Naive thymus-derived CD4-positive, alpha-beta T cell (primary cell): ENCODE results near the gene GATAD1. TPM values are rescaled to one million over a fixed set of nuclear protein-coding genes. Genes with fewer than 3 reads are reported as not detected.
A peak's percentile ranks its signal among the peaks of the same experiment; 100 is the strongest.
"Not testable (repeated sequence)": the region's sequence is repeated elsewhere in the genome, so short reads cannot be mapped to it uniquely, and the experiment has no call there.

Experiments
- ATAC-seq: fragments of 150-1000 bp; cut with Tn5 transposase; 2 replicates; pipeline ENCODE4 v1.10.0; 2021; ENCODE audit warnings: mild to moderate bottlenecking, moderate library complexity
- CTCF ChIA-PET: fragments of 350-600 bp; sonication (Branson Sonifier 250); formaldehyde crosslinking; loops from one replicate; lab custom pipeline; 2021; ENCODE audit warnings: antibody characterized with exemption; lab: Charles Lee
- POLR2A ChIA-PET: fragments of 350-600 bp; sonication (Branson Sonifier 250); formaldehyde crosslinking; loops from one replicate; lab custom pipeline; 2021; ENCODE audit warnings: antibody characterized with exemption, inconsistent platforms; lab: Charles Lee
- DNase-seq, 9 donors: peaks; one replicate each; pipeline versions ENCODE4 v3.0.0 to v3.0.0-alpha.2; 2020 to 2022; ENCODE audit warnings: mixed read lengths in 1 of 9
- H3K27ac ChIP-seq: one replicate; pipeline ENCODE4 v1.7.0; 2013; ENCODE audit warnings: mild to moderate bottlenecking, low read depth, low read length, moderate library complexity
- H3K27me3 ChIP-seq, 2 donors: one replicate each; pipeline ENCODE4 v1.7.0; 2013; ENCODE audit warnings: low read length in 2 of 2, mild to moderate bottlenecking in 2 of 2, moderate library complexity in 2 of 2; ENCODE audit not compliant: control insufficient read depth in 2 of 2, insufficient read depth in 2 of 2
- H3K36me3 ChIP-seq, 3 experiments: 1 replicate in 2 of 3; 2 replicates in 1 of 3; pipeline ENCODE4 v1.7.0; 2013; ENCODE audit warnings: low read length in 3 of 3, mild to moderate bottlenecking in 3 of 3, moderate library complexity in 1 of 3; ENCODE audit not compliant: insufficient read depth in 3 of 3, control insufficient read depth in 2 of 3
- H3K4me1 ChIP-seq, 2 donors: one replicate each; pipeline ENCODE4 v1.7.0; 2013; ENCODE audit warnings: low read length in 2 of 2, mild to moderate bottlenecking in 2 of 2, moderate library complexity in 1 of 2; ENCODE audit not compliant: control insufficient read depth in 2 of 2, insufficient read depth in 2 of 2
- H3K4me3 ChIP-seq: 2 replicates; pipeline ENCODE4 v1.7.0; 2013; ENCODE audit warnings: mild to moderate bottlenecking, low read length
- H3K9me3 ChIP-seq, 3 experiments: 1 replicate in 2 of 3; 2 replicates in 1 of 3; pipeline ENCODE4 v1.7.0; 2013; ENCODE audit warnings: low read length in 3 of 3; ENCODE audit not compliant: control insufficient read depth in 2 of 3
- H3K27ac Mint-ChIP-seq, 9 donors: one replicate each; pipeline ENCODE4 v1.8.0; 2020 to 2022; ENCODE audit warnings: mixed read lengths in 9 of 9, mild to moderate bottlenecking in 8 of 9, moderate library complexity in 5 of 9, inconsistent platforms in 2 of 9
- H3K27me3 Mint-ChIP-seq, 5 donors: one replicate each; pipeline ENCODE4 v1.8.0; 2021 to 2022; ENCODE audit warnings: mixed read lengths in 5 of 5, mild to moderate bottlenecking in 1 of 5
- H3K36me3 Mint-ChIP-seq, 5 donors: one replicate each; pipeline ENCODE4 v1.8.0; 2020 to 2022; ENCODE audit warnings: mixed read lengths in 5 of 5, mild to moderate bottlenecking in 3 of 5, inconsistent platforms in 1 of 5
- H3K4me1 Mint-ChIP-seq, 7 donors: one replicate each; pipeline ENCODE4 v1.8.0; 2020 to 2022; ENCODE audit warnings: mixed read lengths in 7 of 7, mild to moderate bottlenecking in 3 of 7, inconsistent platforms in 1 of 7
- H3K4me3 Mint-ChIP-seq, 10 donors: one replicate each; pipeline ENCODE4 v1.8.0; 2020 to 2022; ENCODE audit warnings: mild to moderate bottlenecking in 10 of 10, mixed read lengths in 10 of 10, moderate library complexity in 6 of 10, inconsistent platforms in 2 of 10
- H3K9me3 Mint-ChIP-seq, 11 donors: one replicate each; pipeline ENCODE4 v1.8.0; 2020 to 2022; ENCODE audit warnings: mixed read lengths in 11 of 11, mild to moderate bottlenecking in 4 of 11, inconsistent platforms in 1 of 11, moderate library complexity in 1 of 11
- intact Hi-C, 2 donors: fragments of 100-400 bp; cut with micrococcal nuclease; formaldehyde crosslinking; loops; one replicate each; pipeline ENCODE4 v1.15.1; 2023
- polyA plus RNA-seq, 2 donors: library from polyadenylated mRNA; unstranded; fragments of 300-500 nt; fragmentation: Illumina TruSeq; gene quantifications; one replicate each; pipeline ENCODE4 v1.2.3, GENCODE V29; 2021
- total RNA-seq, 6 experiments: library from RNA in 5 of 6; stranded (reverse) in 5 of 6; gene quantifications; 1 replicate in 5 of 6; 2 replicates in 1 of 6; pipeline ENCODE4 v1.2.3 and lab custom pipeline; 2021 to 2026

GATAD1 gene
- total and polyA plus RNA-seq, 7 experiments from 2014 or later = 5.3 to 34.7 (median 22.3) TPM

- H3K27me3 ChIP-seq, H3K27ac Mint-ChIP-seq, H3K9me3 Mint-ChIP-seq, DNase-seq, H3K4me1 ChIP-seq, H3K27me3 Mint-ChIP-seq, H3K27ac ChIP-seq, H3K4me1 Mint-ChIP-seq, intact Hi-C loops, POLR2A ChIA-PET, H3K4me3 ChIP-seq, CTCF ChIA-PET, H3K4me3 Mint-ChIP-seq, H3K9me3 ChIP-seq, ATAC-seq: not testable (repeated sequence)
- H3K36me3 Mint-ChIP-seq = peaks cover 0 to 19% (median 8%) of the 10 kb centered on the region in 5 donors
- H3K36me3 ChIP-seq = peaks cover 6 to 31% (median 12%) of the 10 kb centered on the region in 3 experiments
Measured at GRCh38 chr7:92484226-92484625, 36.9 kb downstream of the GATAD1 start.

- Mint-ChIP-seq H3K36me3 (peaks cover 0 to 25% (median 13%) of the 10 kb centered on the region in 5 donors), H3K27me3 (no peaks in the 10 kb centered on the region), H3K4me1 (no peaks in the 10 kb centered on the region), H3K9me3 (no peaks in the 10 kb centered on the region), H3K4me3 (no peak overlapping the region), H3K27ac (no peak overlapping the region)
- H3K4me1 ChIP-seq = no peaks in the 10 kb centered on the region
- CTCF ChIA-PET = no interaction called here
- no peak overlapping the region for H3K27ac ChIP-seq
- POLR2A ChIA-PET = no interaction called here
- peaks cover 12 to 39% (median 16%) of the 10 kb centered on the region in 3 experiments for H3K36me3 ChIP-seq
- no peak for DNase-seq
- no peaks in the 10 kb centered on the region for H3K9me3 ChIP-seq
- no peak overlapping the region for H3K4me3 ChIP-seq
- intact Hi-C loops = no loop called here
- no peaks in the 10 kb centered on the region for H3K27me3 ChIP-seq
- no peak for ATAC-seq
Measured at GRCh38 chr7:92485267-92485892, 38.1 kb downstream of the GATAD1 start.

GRCh38 chr7:92485974-92486373, 38.7 kb downstream of the GATAD1 start:
- Mint-ChIP-seq H3K27ac (no peak overlapping the region), H3K9me3 (no peaks in the 10 kb centered on the region), H3K36me3 (peaks cover 0 to 25% (median 14%) of the 10 kb centered on the region in 5 donors), H3K4me1 (no peaks in the 10 kb centered on the region), H3K4me3 (no peak overlapping the region), H3K27me3 (no peaks in the 10 kb centered on the region)
- no peaks in the 10 kb centered on the region for H3K9me3 ChIP-seq
- ATAC-seq (no peak), DNase-seq (no peak)
- peaks cover 15 to 45% (median 16%) of the 10 kb centered on the region in 3 experiments for H3K36me3 ChIP-seq
- no peaks in the 10 kb centered on the region for H3K4me1 ChIP-seq
- H3K27ac ChIP-seq = no peak overlapping the region
- H3K27me3 ChIP-seq = no peaks in the 10 kb centered on the region
- POLR2A ChIA-PET = no interaction called here
- intact Hi-C loops = no loop called here
- CTCF ChIA-PET = no interaction called here
- no peak overlapping the region for H3K4me3 ChIP-seq

GRCh38 chr7:92487804-92488203, 40.5 kb downstream of the GATAD1 start:
- Mint-ChIP-seq H3K27me3 (no peaks in the 10 kb centered on the region), H3K9me3 (no peaks in the 10 kb centered on the region), H3K36me3 (peaks cover 0 to 33% (median 19%) of the 10 kb centered on the region in 5 donors), H3K27ac (no peak overlapping the region), H3K4me3 (no peak overlapping the region), H3K4me1 (no peaks in the 10 kb centered on the region)
- Histone ChIP-seq H3K4me3 (no peak overlapping the region), H3K4me1 (no peaks in the 10 kb centered on the region), H3K9me3 (no peaks in the 10 kb centered on the region), H3K36me3 (peaks cover 16 to 61% (median 19%) of the 10 kb centered on the region in 3 experiments), H3K27me3 (no peaks in the 10 kb centered on the region), H3K27ac (no peak overlapping the region)
- POLR2A ChIA-PET = interaction anchor here (0.9 to 1.3 kb wide), 2 partner anchors 40 to 41 kb away, joined by 3 to 4 read pairs; partner anchors contain the start of genes GATAD1, PEX1 and RBM48
- intact Hi-C loops = no loop called here
- CTCF ChIA-PET = no interaction called here
- no peak for DNase-seq
- ATAC-seq = no peak

- ATAC-seq (no peak), DNase-seq (no peak)
- Histone ChIP-seq H3K27me3 (no peaks in the 10 kb centered on the region), H3K4me3 (no peak overlapping the region), H3K27ac (no peak overlapping the region), H3K9me3 (no peaks in the 10 kb centered on the region), H3K4me1 (no peaks in the 10 kb centered on the region), H3K36me3 (peaks cover 16 to 71% (median 27%) of the 10 kb centered on the region in 3 experiments)
- Mint-ChIP-seq H3K27me3 (no peaks in the 10 kb centered on the region), H3K27ac (peak overlapping the region in 2 of 9 donors; percentile 33), H3K9me3 (no peaks in the 10 kb centered on the region), H3K36me3 (peaks cover 0 to 42% (median 19%) of the 10 kb centered on the region in 5 donors), H3K4me1 (no peaks in the 10 kb centered on the region), H3K4me3 (no peak overlapping the region)
- ChIA-PET POLR2A (interaction anchor here (0.5 to 0.7 kb wide), 2 partner anchors 41 to 52 kb away, joined by 3 read pairs; no protein-coding TSS in a partner anchor), CTCF (no interaction called here)
- intact Hi-C loops = loop anchor here in 1 of 2 donors (1.0 kb wide), 1 partner anchor 21 kb away; no protein-coding TSS in a partner anchor
Measured at GRCh38 chr7:92489634-92490033, 42.4 kb downstream of the GATAD1 start.

GRCh38 chr7:92496876-92497275, 49.6 kb downstream of the GATAD1 start:
- Mint-ChIP-seq H3K36me3 (peaks cover 10 to 50% (median 26%) of the 10 kb centered on the region in 5 donors), H3K27me3 (no peaks in the 10 kb centered on the region), H3K9me3 (no peaks in the 10 kb centered on the region), H3K4me3 (no peak overlapping the region), H3K4me1 (peaks cover 0 to 5% (median 0%) of the 10 kb centered on the region in 7 donors), H3K27ac (peak overlapping the region in 1 of 9 donors; percentile 32)
- H3K9me3 ChIP-seq = no peaks in the 10 kb centered on the region
- ChIA-PET CTCF (no interaction called here), POLR2A (no interaction called here)
- H3K27ac ChIP-seq = no peak overlapping the region
- no peak overlapping the region for H3K4me3 ChIP-seq
- intact Hi-C loops = no loop called here
- peaks cover 0 to 66% (median 15%) of the 10 kb centered on the region in 3 experiments for H3K36me3 ChIP-seq
- no peaks in the 10 kb centered on the region for H3K27me3 ChIP-seq
- ATAC-seq = no peak
- no peaks in the 10 kb centered on the region for H3K4me1 ChIP-seq
- DNase-seq = no peak

- ATAC-seq (no peak), DNase-seq (no peak)
- Mint-ChIP-seq H3K4me3 (no peak overlapping the region), H3K27me3 (no peaks in the 10 kb centered on the region), H3K4me1 (peaks cover 0 to 7% (median 0%) of the 10 kb centered on the region in 7 donors), H3K27ac (peak overlapping the region in 1 of 9 donors; percentile 33), H3K9me3 (no peaks in the 10 kb centered on the region), H3K36me3 (peaks cover 10 to 47% (median 31%) of the 10 kb centered on the region in 5 donors)
- Histone ChIP-seq H3K9me3 (no peaks in the 10 kb centered on the region), H3K36me3 (peaks cover 0 to 56% (median 19%) of the 10 kb centered on the region in 3 experiments), H3K27me3 (no peaks in the 10 kb centered on the region), H3K4me3 (no peak overlapping the region), H3K27ac (no peak overlapping the region), H3K4me1 (no peaks in the 10 kb centered on the region)
- ChIA-PET CTCF (no interaction called here), POLR2A (no interaction called here)
- intact Hi-C loops = no loop called here
Measured at GRCh38 chr7:92498557-92498956, 51.3 kb downstream of the GATAD1 start.
